Osteocyte (in vitro differentiated cells): ENCODE measurements around the gene ODAD2. TPM values are rescaled to one million over a fixed set of nuclear protein-coding genes. Genes with fewer than 3 reads are reported as not detected.
"Not testable (repeated sequence)": the region's sequence is repeated elsewhere in the genome, so short reads cannot be mapped to it uniquely, and the experiment has no call there.

ENCODE experiments used
- DNase-seq: peaks from one replicate; pipeline ENCODE4 v3.0.0; 2021; ENCODE audit warnings: mixed read lengths; ENCODE audit not compliant: unreplicated experiment; ENCODE audit errors: extremely low spot score
- H3K27ac Mint-ChIP-seq: one replicate; pipeline ENCODE4 v1.8.0; 2021; ENCODE audit warnings: mild to moderate bottlenecking, mixed read lengths; ENCODE audit not compliant: unreplicated experiment
- H3K27me3 Mint-ChIP-seq: one replicate; pipeline ENCODE4 v1.8.0; 2021; ENCODE audit warnings: mixed read lengths; ENCODE audit not compliant: unreplicated experiment
- H3K36me3 Mint-ChIP-seq: one replicate; pipeline ENCODE4 v1.8.0; 2021; ENCODE audit warnings: mixed read lengths; ENCODE audit not compliant: unreplicated experiment
- H3K4me1 Mint-ChIP-seq: one replicate; pipeline ENCODE4 v1.8.0; 2021; ENCODE audit warnings: mixed read lengths; ENCODE audit not compliant: unreplicated experiment
- H3K4me3 Mint-ChIP-seq: one replicate; pipeline ENCODE4 v1.8.0; 2021; ENCODE audit warnings: mild to moderate bottlenecking, moderate library complexity, mixed read lengths; ENCODE audit not compliant: unreplicated experiment
- H3K9me3 Mint-ChIP-seq: one replicate; pipeline ENCODE4 v1.8.0; 2021; ENCODE audit warnings: mixed read lengths; ENCODE audit not compliant: unreplicated experiment
- total RNA-seq: library from RNA; stranded (reverse); gene quantifications from 2 replicates; pipeline ENCODE4 v1.2.1, GENCODE V29; 2021
- TF ChIP-seq, protein P1 (sequence below): fragments of 200-600 bp; sonication (generic); IDR thresholded peaks from 2 replicates; pipeline ENCODE4 v1.5.0; 2021; ENCODE audit warnings: antibody characterized with exemption, mild to moderate bottlenecking, moderate library complexity

The ODAD2 gene
- total RNA-seq, 1 donor from 2014 or later: 4.3 TPM

DNA sequence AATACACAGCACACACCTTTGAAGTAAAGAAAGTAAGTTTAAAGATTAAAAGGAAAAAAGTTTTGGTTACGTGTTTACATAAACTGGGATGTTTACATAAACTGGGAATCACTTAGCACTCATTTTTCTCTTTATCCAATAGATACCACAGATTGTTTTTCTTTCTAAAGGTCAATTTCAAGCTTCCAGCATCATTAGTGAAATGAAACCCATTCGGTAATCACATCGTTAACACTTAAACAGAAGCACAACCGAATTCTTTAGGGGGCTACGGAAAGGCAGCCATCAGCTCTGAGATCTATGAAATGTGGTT is 1.1 kb downstream of the ODAD2 start:
- TF ChIP-seq, protein P1, sequence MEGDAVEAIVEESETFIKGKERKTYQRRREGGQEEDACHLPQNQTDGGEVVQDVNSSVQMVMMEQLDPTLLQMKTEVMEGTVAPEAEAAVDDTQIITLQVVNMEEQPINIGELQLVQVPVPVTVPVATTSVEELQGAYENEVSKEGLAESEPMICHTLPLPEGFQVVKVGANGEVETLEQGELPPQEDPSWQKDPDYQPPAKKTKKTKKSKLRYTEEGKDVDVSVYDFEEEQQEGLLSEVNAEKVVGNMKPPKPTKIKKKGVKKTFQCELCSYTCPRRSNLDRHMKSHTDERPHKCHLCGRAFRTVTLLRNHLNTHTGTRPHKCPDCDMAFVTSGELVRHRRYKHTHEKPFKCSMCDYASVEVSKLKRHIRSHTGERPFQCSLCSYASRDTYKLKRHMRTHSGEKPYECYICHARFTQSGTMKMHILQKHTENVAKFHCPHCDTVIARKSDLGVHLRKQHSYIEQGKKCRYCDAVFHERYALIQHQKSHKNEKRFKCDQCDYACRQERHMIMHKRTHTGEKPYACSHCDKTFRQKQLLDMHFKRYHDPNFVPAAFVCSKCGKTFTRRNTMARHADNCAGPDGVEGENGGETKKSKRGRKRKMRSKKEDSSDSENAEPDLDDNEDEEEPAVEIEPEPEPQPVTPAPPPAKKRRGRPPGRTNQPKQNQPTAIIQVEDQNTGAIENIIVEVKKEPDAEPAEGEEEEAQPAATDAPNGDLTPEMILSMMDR: no peak
- H3K4me3 Mint-ChIP-seq: peak overlapping the region; percentile 97
- H3K4me1 Mint-ChIP-seq: peaks cover 16% of the 10 kb centered on the region
- H3K27ac Mint-ChIP-seq: peak overlapping the region; percentile 93
- no peaks in the 10 kb centered on the region for H3K27me3 Mint-ChIP-seq
- no peaks in the 10 kb centered on the region for H3K36me3 Mint-ChIP-seq
- peaks cover 4% of the 10 kb centered on the region for H3K9me3 Mint-ChIP-seq
- no peak for DNase-seq

DNA sequence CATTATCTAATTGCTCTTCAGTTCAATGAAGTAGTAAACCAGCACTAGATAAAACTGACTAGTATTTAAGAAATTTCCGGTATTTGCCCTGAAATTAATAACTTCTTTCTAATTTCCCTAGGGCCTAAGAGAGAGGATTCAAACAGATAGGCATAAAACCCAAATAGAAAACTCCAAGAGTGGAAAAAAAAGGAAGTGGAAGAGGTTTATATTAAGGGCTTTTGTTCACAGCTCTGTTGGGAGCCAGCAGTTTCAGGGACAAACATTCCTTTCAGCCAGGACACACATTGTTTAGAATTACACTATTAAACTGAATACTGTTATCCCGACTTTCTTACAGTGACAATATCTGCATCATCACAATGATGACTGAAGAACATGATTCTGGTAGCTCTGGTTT is 3.6 kb downstream of the ODAD2 start:
- H3K4me1 Mint-ChIP-seq: peaks cover 16% of the 10 kb centered on the region
- no peak for DNase-seq
- H3K27me3 Mint-ChIP-seq: no peaks in the 10 kb centered on the region
- TF ChIP-seq, protein P1: no peak
- H3K27ac Mint-ChIP-seq: no peak overlapping the region
- H3K36me3 Mint-ChIP-seq: no peaks in the 10 kb centered on the region
- H3K4me3 Mint-ChIP-seq: no peak overlapping the region
- H3K9me3 Mint-ChIP-seq: no peaks in the 10 kb centered on the region

DNA sequence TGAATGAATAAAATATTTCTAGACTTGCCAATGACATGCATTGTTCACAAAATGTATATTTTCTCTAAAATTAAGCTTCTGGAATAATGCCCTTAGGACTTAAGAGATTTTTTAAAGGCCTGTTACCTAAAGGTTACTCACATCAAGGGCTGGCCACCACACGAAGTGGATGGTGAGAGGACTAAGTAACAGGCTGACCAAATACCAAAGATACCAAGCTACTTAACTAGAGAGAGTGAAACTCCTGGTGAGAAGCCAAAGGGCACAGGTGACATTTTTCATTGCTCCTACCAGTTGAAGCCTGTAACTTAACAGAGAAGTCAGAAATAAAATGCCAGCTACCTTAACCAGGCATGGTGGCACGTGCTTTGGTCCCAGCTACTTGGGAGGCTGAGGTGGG is 9.5 kb downstream of the ODAD2 start:
- H3K27ac Mint-ChIP-seq, H3K4me3 Mint-ChIP-seq, H3K27me3 Mint-ChIP-seq, H3K4me1 Mint-ChIP-seq, H3K36me3 Mint-ChIP-seq, H3K9me3 Mint-ChIP-seq, DNase-seq: not testable (repeated sequence)

DNA sequence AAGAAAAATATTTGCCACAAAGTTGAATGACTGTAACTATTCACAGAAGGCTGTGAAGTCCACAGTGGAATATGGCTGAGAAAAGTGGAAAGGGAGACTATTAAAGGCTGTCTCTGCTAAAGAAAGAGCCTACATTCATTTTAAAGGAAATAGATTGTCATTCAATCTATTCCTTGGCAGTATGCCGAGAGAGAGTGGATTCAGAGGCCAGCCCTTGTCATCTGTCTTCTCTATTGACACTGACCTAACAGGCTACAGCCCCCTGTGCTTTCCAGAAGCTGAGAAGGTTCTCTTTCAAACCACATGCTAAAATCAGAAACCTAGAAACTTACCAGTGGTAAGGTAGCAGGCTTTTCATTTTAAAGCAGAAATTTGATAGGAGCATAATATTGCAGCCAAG is 12.1 kb downstream of the ODAD2 start:
- no peak for DNase-seq
- Mint-ChIP-seq H3K27me3 (no peaks in the 10 kb centered on the region), H3K36me3 (peaks cover 5% of the 10 kb centered on the region), H3K4me3 (no peak overlapping the region), H3K4me1 (no peaks in the 10 kb centered on the region), H3K9me3 (no peaks in the 10 kb centered on the region), H3K27ac (no peak overlapping the region)
- TF ChIP-seq, protein P1: no peak

DNA sequence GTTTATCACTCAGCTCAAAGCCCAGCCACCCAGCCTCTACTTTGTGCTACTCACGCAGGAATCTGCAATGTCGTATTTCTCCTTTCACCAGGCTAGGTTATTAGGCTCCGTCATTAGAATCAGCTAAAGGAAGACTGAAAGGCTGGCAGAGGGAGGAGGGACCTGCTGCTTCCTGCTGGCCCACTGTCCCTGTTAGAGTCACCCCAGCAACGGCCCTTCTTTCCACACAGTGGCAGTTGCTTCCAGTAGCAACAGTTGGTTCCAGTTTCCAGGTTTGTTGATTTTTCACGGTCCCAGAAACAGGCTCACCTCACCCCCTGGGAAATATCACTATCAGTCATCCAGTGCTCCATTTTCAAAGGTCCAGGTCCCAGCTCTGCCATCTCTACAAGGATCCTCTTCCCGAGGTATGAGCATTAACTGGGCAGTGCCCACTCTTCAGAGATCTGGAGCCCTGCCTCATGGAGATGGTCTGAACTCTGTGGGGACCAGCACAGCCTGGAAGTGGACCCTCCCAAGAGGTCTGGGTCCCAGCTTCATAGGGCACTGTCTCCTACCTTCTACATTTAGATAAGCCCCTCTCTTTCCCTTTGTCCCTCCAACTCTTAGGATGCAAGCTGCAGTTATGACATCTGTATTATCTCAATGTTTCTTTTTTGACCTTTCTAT is 15.9 kb downstream of the ODAD2 start:
- Mint-ChIP-seq H3K4me3 (no peak overlapping the region), H3K27me3 (no peaks in the 10 kb centered on the region), H3K36me3 (peaks cover 8% of the 10 kb centered on the region), H3K9me3 (peaks cover 6% of the 10 kb centered on the region), H3K4me1 (no peaks in the 10 kb centered on the region), H3K27ac (no peak overlapping the region)
- peak; percentile 15 for DNase-seq
- TF ChIP-seq, protein P1: no peak

DNA sequence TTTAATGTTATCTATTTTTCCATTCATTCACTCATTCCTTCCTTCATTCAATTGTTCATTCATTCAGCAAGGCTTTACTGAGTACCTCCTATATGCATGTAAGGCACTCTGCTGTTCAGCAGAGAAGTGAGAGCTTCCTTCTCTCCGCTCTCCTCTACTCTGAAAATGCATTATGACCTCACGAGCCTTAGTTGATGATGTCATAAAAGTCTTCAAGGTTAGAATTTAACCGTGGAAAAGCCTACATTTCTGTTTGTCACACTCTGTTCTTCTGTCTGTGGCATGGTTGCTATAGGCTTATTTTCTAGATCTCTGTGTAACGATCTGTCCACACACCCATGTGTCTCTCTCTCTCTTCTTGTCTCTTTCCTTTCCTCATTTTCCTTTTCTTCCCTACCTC is 17.1 kb downstream of the ODAD2 start:
- Mint-ChIP-seq H3K4me3 (no peak overlapping the region), H3K27me3 (no peaks in the 10 kb centered on the region), H3K27ac (no peak overlapping the region), H3K36me3 (peaks cover 10% of the 10 kb centered on the region), H3K4me1 (no peaks in the 10 kb centered on the region), H3K9me3 (peaks cover 9% of the 10 kb centered on the region)
- TF ChIP-seq, protein P1: no peak
- DNase-seq: no peak

DNA sequence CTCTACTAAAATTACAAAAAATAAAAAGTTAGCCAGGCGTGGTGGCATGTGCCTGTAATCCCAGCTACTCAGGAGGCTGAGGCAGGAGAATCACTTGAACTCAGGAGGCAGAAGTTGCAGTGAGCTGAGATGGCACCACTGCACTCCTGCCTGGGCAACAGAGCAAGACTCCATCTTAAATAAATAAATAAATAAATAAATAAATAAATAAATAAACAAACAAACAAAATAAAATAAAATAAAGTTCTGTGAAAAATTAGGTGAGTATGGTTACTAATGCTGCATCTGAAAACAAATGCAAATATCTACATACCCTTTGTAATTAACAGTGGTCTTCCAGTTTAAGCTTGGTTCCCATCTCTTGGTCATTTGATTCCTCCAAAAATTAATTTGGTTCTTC is 28.1 kb downstream of the ODAD2 start:
- not testable (repeated sequence) for DNase-seq, H3K9me3 Mint-ChIP-seq, H3K4me3 Mint-ChIP-seq, H3K4me1 Mint-ChIP-seq, H3K27me3 Mint-ChIP-seq, H3K27ac Mint-ChIP-seq, H3K36me3 Mint-ChIP-seq

DNA sequence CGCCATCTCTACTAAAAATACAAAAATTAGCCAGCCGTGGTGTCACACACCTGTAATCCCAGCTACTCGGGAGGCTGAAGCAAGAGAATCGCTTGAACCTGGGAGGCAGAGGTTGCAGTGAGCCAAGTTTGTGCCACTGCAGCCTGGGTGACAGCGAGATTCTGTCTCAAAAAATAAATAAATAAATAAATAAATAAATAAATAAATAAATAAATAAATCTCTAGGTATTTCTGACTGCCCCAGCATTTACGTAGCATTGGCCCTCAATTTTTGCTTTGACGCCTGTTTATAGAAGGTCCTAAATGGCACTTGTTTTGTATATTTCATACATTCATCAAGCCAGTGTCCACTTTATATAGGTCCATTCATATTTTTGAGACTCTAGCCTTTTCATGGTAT is 28.9 kb downstream of the ODAD2 start:
- not testable (repeated sequence) for H3K27me3 Mint-ChIP-seq, DNase-seq, H3K9me3 Mint-ChIP-seq, H3K4me1 Mint-ChIP-seq, H3K36me3 Mint-ChIP-seq, H3K4me3 Mint-ChIP-seq, H3K27ac Mint-ChIP-seq
